ENCODE results near the gene RPL14. TPM values are rescaled to one million over a fixed set of nuclear protein-coding genes. Genes with fewer than 3 reads are reported as not detected.

RPL14 gene
- total and polyA plus RNA-seq, 2 donors: 850 to 2,475 TPM

GRCh38 chr3:40499952-40500351 is 42.8 kb downstream of the RPL14 start:
- DNase-seq (ENCODE audit: low read depth in 6 of 9, low spot score in 9 of 9): no peak
- no peaks in the 10 kb centered on the region for H3K27me3 ChIP-seq (ENCODE audit: control insufficient read depth in 2 of 2, insufficient read depth in 1 of 2, low read length in 1 of 2)
- H3K4me3 ChIP-seq (ENCODE audit: low read length in 2 of 2): no peak overlapping the region
- H3K36me3 ChIP-seq (ENCODE audit: control insufficient read depth in 2 of 2, insufficient read depth in 2 of 2, low read length in 1 of 2): no peaks in the 10 kb centered on the region
- no peak overlapping the region for H3K27ac ChIP-seq (ENCODE audit: low read depth in 1 of 2, low read length in 1 of 2)
- H3K9me3 ChIP-seq (ENCODE audit: control insufficient read depth in 2 of 2, insufficient read depth in 1 of 2, low read length in 1 of 2): no peaks in the 10 kb centered on the region
- 98% methylated on average over 1 of the region's 1 CpG for WGBS
- no peaks in the 10 kb centered on the region for H3K4me1 ChIP-seq (ENCODE audit: control insufficient read depth in 2 of 2, insufficient read depth in 2 of 2, low read length in 2 of 2)

DNA sequence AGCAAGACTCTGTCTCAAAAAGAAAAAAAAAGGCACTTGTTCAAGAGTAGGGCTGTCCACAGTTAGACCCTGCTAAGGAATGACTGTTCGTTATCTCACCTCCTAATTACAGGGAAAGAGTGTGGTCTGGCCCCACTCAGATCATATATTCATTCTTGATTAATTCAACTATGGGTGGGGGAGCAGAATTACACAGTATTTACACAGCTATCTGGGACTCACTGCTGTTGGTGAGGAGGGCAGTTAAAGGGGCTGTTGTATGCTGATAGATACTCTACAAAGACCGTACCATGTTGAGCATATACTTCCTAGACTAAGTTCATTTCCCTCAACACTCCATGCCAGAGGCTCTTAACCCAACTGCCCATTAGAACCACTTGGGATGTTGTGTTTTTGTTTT is 44.9 kb downstream of the RPL14 start:
- peaks cover 3 to 5% of the 10 kb centered on the region in 2 donors for H3K4me1 ChIP-seq (ENCODE audit: control insufficient read depth in 2 of 2, insufficient read depth in 2 of 2, low read length in 2 of 2)
- H3K27me3 ChIP-seq (ENCODE audit: control insufficient read depth in 2 of 2, insufficient read depth in 1 of 2, low read length in 1 of 2): no peaks in the 10 kb centered on the region
- DNase-seq (ENCODE audit: low read depth in 6 of 9, low spot score in 9 of 9): no peak
- H3K36me3 ChIP-seq (ENCODE audit: control insufficient read depth in 2 of 2, insufficient read depth in 2 of 2, low read length in 1 of 2): no peaks in the 10 kb centered on the region
- H3K27ac ChIP-seq (ENCODE audit: low read depth in 1 of 2, low read length in 1 of 2): no peak overlapping the region
- H3K4me3 ChIP-seq (ENCODE audit: low read length in 2 of 2): no peak overlapping the region
- H3K9me3 ChIP-seq (ENCODE audit: control insufficient read depth in 2 of 2, insufficient read depth in 1 of 2, low read length in 1 of 2): no peaks in the 10 kb centered on the region
- WGBS: 97% methylated on average over 2 of the region's 2 CpGs

GRCh38 chr3:40504636-40505430 is 47.7 kb downstream of the RPL14 start:
- DNase-seq (ENCODE audit: low read depth in 6 of 9, low spot score in 9 of 9): no peak
- H3K9me3 ChIP-seq (ENCODE audit: control insufficient read depth in 2 of 2, insufficient read depth in 1 of 2, low read length in 1 of 2): no peaks in the 10 kb centered on the region
- 96% methylated on average over 5 of the region's 5 CpGs for WGBS
- peak overlapping the region in 1 of 2 donors; percentile 60 for H3K27ac ChIP-seq (ENCODE audit: low read depth in 1 of 2, low read length in 1 of 2)
- peaks cover 3 to 5% of the 10 kb centered on the region in 2 donors for H3K4me1 ChIP-seq (ENCODE audit: control insufficient read depth in 2 of 2, insufficient read depth in 2 of 2, low read length in 2 of 2)
- H3K36me3 ChIP-seq (ENCODE audit: control insufficient read depth in 2 of 2, insufficient read depth in 2 of 2, low read length in 1 of 2): no peaks in the 10 kb centered on the region
- no peaks in the 10 kb centered on the region for H3K27me3 ChIP-seq (ENCODE audit: control insufficient read depth in 2 of 2, insufficient read depth in 1 of 2, low read length in 1 of 2)
- H3K4me3 ChIP-seq (ENCODE audit: low read length in 2 of 2): no peak overlapping the region

DNA sequence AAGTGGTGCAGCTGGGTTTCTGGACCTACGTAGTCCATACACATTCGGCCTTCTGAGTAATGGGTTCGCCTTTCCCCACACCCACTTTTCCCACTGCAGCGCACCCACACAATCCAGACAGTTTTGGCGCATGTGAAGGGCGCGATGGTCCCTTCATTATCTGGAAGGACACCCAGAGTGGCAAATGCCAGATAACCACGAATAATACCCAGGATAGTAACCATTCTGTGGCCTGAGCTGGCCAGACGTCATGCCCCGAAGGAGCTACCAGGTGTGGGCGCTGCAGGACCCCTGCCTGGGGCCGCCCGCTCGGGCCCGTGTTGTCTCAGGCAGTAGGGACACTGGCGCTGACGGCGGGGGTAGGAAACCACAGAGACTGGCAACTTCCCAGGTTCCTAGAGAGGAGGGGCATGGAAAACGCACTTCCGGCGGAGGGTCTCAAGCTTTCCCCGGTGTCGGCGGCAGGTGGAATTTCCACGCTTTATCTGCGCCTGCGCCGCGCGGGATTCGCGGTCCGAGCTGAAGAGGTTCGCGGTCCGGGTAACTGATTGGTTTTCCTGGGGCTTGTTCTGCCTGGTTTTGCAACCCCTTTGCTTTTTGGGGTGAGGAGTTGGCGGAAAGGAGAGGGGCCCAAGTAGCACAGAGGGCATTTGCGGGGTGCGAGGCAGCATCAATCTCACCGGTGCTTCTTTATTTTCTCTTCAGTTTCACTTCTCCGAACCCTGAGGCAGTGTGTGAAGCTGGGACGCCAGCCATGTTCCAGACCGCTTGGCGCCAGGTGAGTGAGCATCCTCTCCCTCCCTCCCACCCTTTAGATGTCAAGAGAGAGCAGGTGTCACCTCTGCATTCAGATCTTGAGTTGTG is 48.7 kb downstream of the RPL14 start, which contains the start of gene ZNF620:
Gene ZNF620, plus strand, starts transcription at position 441 of the 864 bp plus-strand sequence. Its CDS starts 314 bp downstream, at position 755.
- Histone ChIP-seq H3K4me1 (ENCODE audit: control insufficient read depth in 2 of 2, insufficient read depth in 2 of 2, low read length in 2 of 2) (peaks cover 3 to 5% of the 10 kb centered on the region in 2 donors), H3K27me3 (ENCODE audit: control insufficient read depth in 2 of 2, insufficient read depth in 1 of 2, low read length in 1 of 2) (no peaks in the 10 kb centered on the region), H3K36me3 (ENCODE audit: control insufficient read depth in 2 of 2, insufficient read depth in 2 of 2, low read length in 1 of 2) (no peaks in the 10 kb centered on the region), H3K4me3 (ENCODE audit: low read length in 2 of 2) (peak within 1 kb of the TSS; percentile 62 to 74), H3K27ac (ENCODE audit: low read depth in 1 of 2, low read length in 1 of 2) (peak within 1 kb of the TSS; percentile 59 to 68), H3K9me3 (ENCODE audit: control insufficient read depth in 2 of 2, insufficient read depth in 1 of 2, low read length in 1 of 2) (no peaks in the 10 kb centered on the region)
- peak in 6 of 9 donors; percentile 21 to 68 (median 41) for DNase-seq (ENCODE audit: low read depth in 6 of 9, low spot score in 9 of 9)
- 10% methylated on average over 44 of the region's 44 CpGs for WGBS

GRCh38 chr3:40511031-40511718 is 54.0 kb downstream of the RPL14 start:
- no peak overlapping the region for H3K4me3 ChIP-seq (ENCODE audit: low read length in 2 of 2)
- H3K36me3 ChIP-seq (ENCODE audit: control insufficient read depth in 2 of 2, insufficient read depth in 2 of 2, low read length in 1 of 2): peaks cover 0 to 3% of the 10 kb centered on the region in 2 donors
- H3K9me3 ChIP-seq (ENCODE audit: control insufficient read depth in 2 of 2, insufficient read depth in 1 of 2, low read length in 1 of 2): no peaks in the 10 kb centered on the region
- no peak overlapping the region for H3K27ac ChIP-seq (ENCODE audit: low read depth in 1 of 2, low read length in 1 of 2)
- peaks cover 0 to 2% of the 10 kb centered on the region in 2 donors for H3K4me1 ChIP-seq (ENCODE audit: control insufficient read depth in 2 of 2, insufficient read depth in 2 of 2, low read length in 2 of 2)
- no peaks in the 10 kb centered on the region for H3K27me3 ChIP-seq (ENCODE audit: control insufficient read depth in 2 of 2, insufficient read depth in 1 of 2, low read length in 1 of 2)
- 97% methylated on average over 1 of the region's 1 CpG for WGBS
- no peak for DNase-seq (ENCODE audit: low read depth in 6 of 9, low spot score in 9 of 9)

DNA sequence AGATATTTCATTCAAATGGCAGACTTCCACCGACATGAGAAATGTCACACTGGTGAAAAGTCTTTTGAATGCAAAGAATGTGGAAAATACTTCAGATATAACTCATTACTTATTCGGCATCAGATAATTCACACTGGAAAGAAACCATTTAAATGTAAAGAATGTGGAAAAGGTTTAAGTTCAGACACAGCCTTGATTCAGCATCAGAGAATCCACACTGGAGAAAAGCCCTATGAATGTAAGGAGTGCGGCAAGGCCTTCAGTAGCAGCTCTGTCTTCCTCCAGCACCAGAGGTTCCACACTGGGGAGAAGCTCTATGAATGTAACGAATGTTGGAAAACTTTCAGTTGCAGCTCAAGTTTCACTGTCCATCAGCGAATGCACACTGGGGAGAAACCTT is 59.1 kb downstream of the RPL14 start:
- DNase-seq (ENCODE audit: low read depth in 6 of 9, low spot score in 9 of 9): no peak
- H3K4me3 ChIP-seq (ENCODE audit: low read length in 2 of 2): no peak overlapping the region
- 97% methylated on average over 5 of the region's 5 CpGs for WGBS
- no peaks in the 10 kb centered on the region for H3K9me3 ChIP-seq (ENCODE audit: control insufficient read depth in 2 of 2, insufficient read depth in 1 of 2, low read length in 1 of 2)
- H3K27me3 ChIP-seq (ENCODE audit: control insufficient read depth in 2 of 2, insufficient read depth in 1 of 2, low read length in 1 of 2): no peaks in the 10 kb centered on the region
- peaks cover 0 to 3% of the 10 kb centered on the region in 2 donors for H3K36me3 ChIP-seq (ENCODE audit: control insufficient read depth in 2 of 2, insufficient read depth in 2 of 2, low read length in 1 of 2)
- no peak overlapping the region for H3K27ac ChIP-seq (ENCODE audit: low read depth in 1 of 2, low read length in 1 of 2)
- H3K4me1 ChIP-seq (ENCODE audit: control insufficient read depth in 2 of 2, insufficient read depth in 2 of 2, low read length in 2 of 2): no peaks in the 10 kb centered on the region

- Histone ChIP-seq H3K9me3 (ENCODE audit: control insufficient read depth in 2 of 2, insufficient read depth in 1 of 2, low read length in 1 of 2) (no peaks in the 10 kb centered on the region), H3K4me3 (ENCODE audit: low read length in 2 of 2) (no peak overlapping the region), H3K36me3 (ENCODE audit: control insufficient read depth in 2 of 2, insufficient read depth in 2 of 2, low read length in 1 of 2) (no peaks in the 10 kb centered on the region), H3K4me1 (ENCODE audit: control insufficient read depth in 2 of 2, insufficient read depth in 2 of 2, low read length in 2 of 2) (no peaks in the 10 kb centered on the region), H3K27me3 (ENCODE audit: control insufficient read depth in 2 of 2, insufficient read depth in 1 of 2, low read length in 1 of 2) (no peaks in the 10 kb centered on the region), H3K27ac (ENCODE audit: low read depth in 1 of 2, low read length in 1 of 2) (no peak overlapping the region)
- no peak for DNase-seq (ENCODE audit: low read depth in 6 of 9, low spot score in 9 of 9)
- 96% methylated on average over 1 of the region's 1 CpG for WGBS
Observed at GRCh38 chr3:40518067-40518466, 60.9 kb downstream of the RPL14 start.

Measured in thymus (tissue), 11 donors.